SU-DHL-6 (cell line): ENCODE data around the gene HEBP2.

Experiments used
- CTCF ChIP-seq: fragments of 200-600 bp; sonication (generic); IDR thresholded peaks from one replicate; pipeline ENCODE4 v1.5.1; 2017; ENCODE audit warnings: antibody characterized with exemption, mild to moderate bottlenecking, low read length, moderate library complexity; ENCODE audit not compliant: insufficient read depth, poor library complexity, severe bottlenecking
- EZH2phosphoT487 ChIP-seq: fragments of 200-600 bp; sonication (generic), shearing (Covaris generic); conservative IDR thresholded peaks from 2 replicates; pipeline ENCODE4 v1.6.1; 2018; ENCODE audit warnings: mild to moderate bottlenecking, antibody characterized with exemption, low read length, moderate library complexity, mixed read lengths

GRCh38 chr6:138431256-138432062, 27.4 kb downstream of the HEBP2 start:
- TF ChIP-seq CTCF: no peak
- no peak for TF ChIP-seq EZH2phosphoT487
